PC-3 (cell line): Measurements from ENCODE around the gene CAMK4.

Source experiments
- CTCF ChIP-seq: fragments of 300-600 bp; sonication (generic); conservative IDR thresholded peaks from 2 replicates; pipeline ENCODE4 v1.5.1; 2017; ENCODE audit warnings: antibody characterized with exemption, low read depth, mild to moderate bottlenecking, low read length
- EZH2 ChIP-seq: fragments of 300-600 bp; sonication (generic); IDR thresholded peaks from one replicate; pipeline ENCODE4 v1.6.1; 2017; ENCODE audit warnings: antibody characterized with exemption, mild to moderate bottlenecking, low read length; ENCODE audit not compliant: unreplicated experiment
- EZH2phosphoT487 ChIP-seq: fragments of 300-600 bp; sonication (generic); IDR thresholded peaks from 2 replicates; pipeline ENCODE4 v1.6.1; 2018; ENCODE audit warnings: mild to moderate bottlenecking, antibody characterized with exemption, low read length, borderline replicate concordance

DNA sequence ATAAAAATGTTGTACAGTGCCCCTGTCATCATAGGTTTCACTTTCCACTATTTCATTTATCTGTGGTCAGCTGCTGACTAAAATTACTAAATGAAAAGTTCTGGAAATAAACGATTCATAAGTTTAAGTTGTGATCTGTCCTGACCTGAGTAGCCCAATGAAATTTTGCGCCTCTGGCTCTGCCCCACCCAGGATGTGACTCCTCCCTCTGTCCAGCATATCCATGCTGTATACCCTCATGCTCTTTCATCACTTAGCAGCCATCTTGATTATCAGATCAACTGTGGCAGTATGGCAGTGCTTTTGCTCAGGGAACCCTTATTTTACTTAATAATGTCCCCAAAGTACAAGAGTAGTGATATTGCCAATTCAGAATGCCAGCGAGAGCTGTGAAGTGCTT lies 190.9 kb downstream of the CAMK4 start:
- TF ChIP-seq EZH2: no peak
- no peak for TF ChIP-seq CTCF
- TF ChIP-seq EZH2phosphoT487: no peak
